ENCODE results near the gene ADISSP. TPM values are rescaled to one million over a fixed set of nuclear protein-coding genes. Genes with fewer than 3 reads are reported as not detected.

Gene ADISSP
- total and polyA plus RNA-seq, 2 of the 13 experiments (the other 11 are each of a cell fraction or from before 2014, with no cell fraction given), result 38.3 to 90.6 TPM

GRCh38 chr20:3795511-3796468 is 28.2 kb upstream of the ADISSP start, which contains the start of gene CDC25B (continued):
- TF ChIP-seq, protein P1, sequence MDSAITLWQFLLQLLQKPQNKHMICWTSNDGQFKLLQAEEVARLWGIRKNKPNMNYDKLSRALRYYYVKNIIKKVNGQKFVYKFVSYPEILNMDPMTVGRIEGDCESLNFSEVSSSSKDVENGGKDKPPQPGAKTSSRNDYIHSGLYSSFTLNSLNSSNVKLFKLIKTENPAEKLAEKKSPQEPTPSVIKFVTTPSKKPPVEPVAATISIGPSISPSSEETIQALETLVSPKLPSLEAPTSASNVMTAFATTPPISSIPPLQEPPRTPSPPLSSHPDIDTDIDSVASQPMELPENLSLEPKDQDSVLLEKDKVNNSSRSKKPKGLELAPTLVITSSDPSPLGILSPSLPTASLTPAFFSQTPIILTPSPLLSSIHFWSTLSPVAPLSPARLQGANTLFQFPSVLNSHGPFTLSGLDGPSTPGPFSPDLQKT (CRISPR knock-in tag; IDR thresholded peaks at IDR 0.05; ENCODE audit: borderline replicate concordance), result no peak
- TF ChIP-seq, protein P2, sequence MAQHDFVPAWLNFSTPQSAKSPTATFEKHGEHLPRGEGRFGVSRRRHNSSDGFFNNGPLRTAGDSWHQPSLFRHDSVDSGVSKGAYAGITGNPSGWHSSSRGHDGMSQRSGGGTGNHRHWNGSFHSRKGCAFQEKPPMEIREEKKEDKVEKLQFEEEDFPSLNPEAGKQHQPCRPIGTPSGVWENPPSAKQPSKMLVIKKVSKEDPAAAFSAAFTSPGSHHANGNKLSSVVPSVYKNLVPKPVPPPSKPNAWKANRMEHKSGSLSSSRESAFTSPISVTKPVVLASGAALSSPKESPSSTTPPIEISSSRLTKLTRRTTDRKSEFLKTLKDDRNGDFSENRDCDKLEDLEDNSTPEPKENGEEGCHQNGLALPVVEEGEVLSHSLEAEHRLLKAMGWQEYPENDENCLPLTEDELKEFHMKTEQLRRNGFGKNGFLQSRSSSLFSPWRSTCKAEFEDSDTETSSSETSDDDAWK (CRISPR knock-in tag; IDR thresholded peaks at IDR 0.05), result no peak
- TF ChIP-seq ZBTB2 (CRISPR knock-in tag; IDR thresholded peaks at IDR 0.05; ENCODE audit: low read depth) (no peak), ZNF660 (CRISPR knock-in tag; IDR thresholded peaks at IDR 0.05; ENCODE audit: borderline replicate concordance, low read depth) (no peak), ZNF782 (CRISPR knock-in tag; IDR thresholded peaks at IDR 0.05; ENCODE audit: borderline replicate concordance) (peak; percentile 89; the same call in 1 of the 2 replicates), SMAD9 (CRISPR knock-in tag; IDR thresholded peaks at IDR 0.05) (no peak), SAP130 (CRISPR knock-in tag; IDR thresholded peaks at IDR 0.05; ENCODE audit: low read depth) (peak; percentile 97), ZNF691 (CRISPR knock-in tag; IDR thresholded peaks at IDR 0.05; ENCODE audit: borderline replicate concordance, low read depth) (peak; percentile 86; the same call in 1 of the 2 replicates), ZNF331 (CRISPR knock-in tag; IDR thresholded peaks at IDR 0.05) (peak; percentile 66), HNF4A (CRISPR knock-in tag; IDR thresholded peaks at IDR 0.05) (no peak; the same call in 1 of the 2 replicates), ZNF552 (CRISPR knock-in tag; IDR thresholded peaks at IDR 0.05; ENCODE audit: borderline replicate concordance) (no peak), ZSCAN22 (CRISPR knock-in tag; IDR thresholded peaks at IDR 0.05) (no peak)
- TF ChIP-seq, protein P3, sequence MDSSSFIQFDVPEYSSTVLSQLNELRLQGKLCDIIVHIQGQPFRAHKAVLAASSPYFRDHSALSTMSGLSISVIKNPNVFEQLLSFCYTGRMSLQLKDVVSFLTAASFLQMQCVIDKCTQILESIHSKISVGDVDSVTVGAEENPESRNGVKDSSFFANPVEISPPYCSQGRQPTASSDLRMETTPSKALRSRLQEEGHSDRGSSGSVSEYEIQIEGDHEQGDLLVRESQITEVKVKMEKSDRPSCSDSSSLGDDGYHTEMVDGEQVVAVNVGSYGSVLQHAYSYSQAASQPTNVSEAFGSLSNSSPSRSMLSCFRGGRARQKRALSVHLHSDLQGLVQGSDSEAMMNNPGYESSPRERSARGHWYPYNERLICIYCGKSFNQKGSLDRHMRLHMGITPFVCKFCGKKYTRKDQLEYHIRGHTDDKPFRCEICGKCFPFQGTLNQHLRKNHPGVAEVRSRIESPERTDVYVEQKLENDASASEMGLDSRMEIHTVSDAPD (CRISPR knock-in tag; IDR thresholded peaks at IDR 0.05), result no peak
- TF ChIP-seq, protein P4, sequence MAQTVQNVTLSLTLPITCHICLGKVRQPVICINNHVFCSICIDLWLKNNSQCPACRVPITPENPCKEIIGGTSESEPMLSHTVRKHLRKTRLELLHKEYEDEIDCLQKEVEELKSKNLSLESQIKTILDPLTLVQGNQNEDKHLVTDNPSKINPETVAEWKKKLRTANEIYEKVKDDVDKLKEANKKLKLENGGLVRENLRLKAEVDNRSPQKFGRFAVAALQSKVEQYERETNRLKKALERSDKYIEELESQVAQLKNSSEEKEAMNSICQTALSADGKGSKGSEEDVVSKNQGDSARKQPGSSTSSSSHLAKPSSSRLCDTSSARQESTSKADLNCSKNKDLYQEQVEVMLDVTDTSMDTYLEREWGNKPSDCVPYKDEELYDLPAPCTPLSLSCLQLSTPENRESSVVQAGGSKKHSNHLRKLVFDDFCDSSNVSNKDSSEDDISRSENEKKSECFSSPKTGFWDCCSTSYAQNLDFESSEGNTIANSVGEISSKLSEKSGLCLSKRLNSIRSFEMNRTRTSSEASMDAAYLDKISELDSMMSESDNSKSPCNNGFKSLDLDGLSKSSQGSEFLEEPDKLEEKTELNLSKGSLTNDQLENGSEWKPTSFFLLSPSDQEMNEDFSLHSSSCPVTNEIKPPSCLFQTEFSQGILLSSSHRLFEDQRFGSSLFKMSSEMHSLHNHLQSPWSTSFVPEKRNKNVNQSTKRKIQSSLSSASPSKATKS (CRISPR knock-in tag; IDR thresholded peaks at IDR 0.05), result no peak

All from HepG2 (cell line).